H9 (cell line): ENCODE data around the gene TLE5. TPM values are rescaled to one million over a fixed set of nuclear protein-coding genes. Genes with fewer than 3 reads are reported as not detected.

Experiments
- DNase-seq: peaks from one replicate; pipeline ENCODE4 v3.0.0-alpha.2; 2017
- H2AFZ ChIP-seq: one replicate; pipeline ENCODE4 v1.6.1; 2013; ENCODE audit warnings: mild to moderate bottlenecking, low read length, control low read depth, moderate library complexity
- H2AK5ac ChIP-seq: 2 replicates; pipeline ENCODE4 v1.6.1; 2013; ENCODE audit warnings: low read length, control low read depth, mixed read lengths; ENCODE audit not compliant: insufficient read length
- H2BK120ac ChIP-seq: one replicate; pipeline ENCODE4 v1.6.1; 2013; ENCODE audit warnings: low read depth, mild to moderate bottlenecking, low read length, control low read depth, inconsistent platforms; ENCODE audit not compliant: poor library complexity, severe bottlenecking
- H2BK12ac ChIP-seq: 2 replicates; pipeline ENCODE4 v1.6.1; 2013; ENCODE audit warnings: low read length, control low read depth, mixed read lengths, low read depth; ENCODE audit not compliant: insufficient read length
- H2BK15ac ChIP-seq: 2 replicates; pipeline ENCODE4 v1.6.1; 2013; ENCODE audit warnings: low read depth, low read length, control low read depth
- H2BK20ac ChIP-seq: one replicate; pipeline ENCODE4 v1.6.1; 2013; ENCODE audit warnings: low read depth, mild to moderate bottlenecking, low read length, control low read depth, inconsistent platforms; ENCODE audit not compliant: poor library complexity, severe bottlenecking
- H2BK5ac ChIP-seq: 2 replicates; pipeline ENCODE4 v1.6.1; 2013; ENCODE audit warnings: low read length, control low read depth, mixed read lengths; ENCODE audit not compliant: insufficient read length
- H3K14ac ChIP-seq: 2 replicates; pipeline ENCODE4 v1.6.1; 2013; ENCODE audit warnings: low read length, control low read depth; ENCODE audit not compliant: insufficient read depth
- H3K18ac ChIP-seq: 2 replicates; pipeline ENCODE4 v1.6.1; 2013; ENCODE audit warnings: low read depth, mild to moderate bottlenecking, mixed read lengths, low read length, control low read depth; ENCODE audit not compliant: insufficient read length
- H3K23ac ChIP-seq: 2 replicates; pipeline ENCODE4 v1.6.1; 2013; ENCODE audit warnings: low read length, control low read depth, mixed read lengths, low read depth; ENCODE audit not compliant: insufficient read length
- H3K23me2 ChIP-seq: 2 replicates; pipeline ENCODE4 v1.6.1; 2013; ENCODE audit warnings: low read depth, mild to moderate bottlenecking, mixed read lengths, low read length, control low read depth; ENCODE audit not compliant: insufficient read length, poor library complexity, severe bottlenecking
- H3K27ac ChIP-seq: 2 replicates; pipeline ENCODE4 v1.5.1; 2013; ENCODE audit warnings: low read length, control low read depth, mixed read lengths, low read depth; ENCODE audit not compliant: insufficient read length
- H3K27me3 ChIP-seq: 2 replicates; pipeline ENCODE4 v1.6.1; 2013; ENCODE audit warnings: low read length, control low read depth, inconsistent platforms; ENCODE audit not compliant: insufficient read depth
- H3K4ac ChIP-seq: 2 replicates; pipeline ENCODE4 v1.6.1; 2013; ENCODE audit warnings: low read depth, mild to moderate bottlenecking, control low read depth, inconsistent platforms, low read length, moderate library complexity
- H3K4me1 ChIP-seq: 2 replicates; pipeline ENCODE4 v1.6.1; 2013; ENCODE audit warnings: low read length, control low read depth, inconsistent platforms; ENCODE audit not compliant: insufficient read depth
- H3K4me2 ChIP-seq: 2 replicates; pipeline ENCODE4 v1.6.1; 2013; ENCODE audit warnings: low read length, control low read depth, mixed read lengths; ENCODE audit not compliant: insufficient read length, insufficient read depth
- H3K56ac ChIP-seq: 2 replicates; pipeline ENCODE4 v1.6.1; 2013; ENCODE audit warnings: low read depth, mild to moderate bottlenecking, mixed read lengths, low read length, control low read depth; ENCODE audit not compliant: insufficient read length
- H3K79me1 ChIP-seq: 2 replicates; pipeline ENCODE4 v1.6.1; 2013; ENCODE audit warnings: low read depth, mild to moderate bottlenecking, moderate library complexity, low read length, control low read depth, inconsistent platforms; ENCODE audit not compliant: insufficient read depth, poor library complexity, severe bottlenecking
- H3K79me2 ChIP-seq: 2 replicates; pipeline ENCODE4 v1.6.1; 2013; ENCODE audit warnings: low read length, control low read depth, inconsistent platforms; ENCODE audit not compliant: insufficient read depth
- H3K9ac ChIP-seq: 2 replicates; pipeline ENCODE4 v1.6.1; 2013; ENCODE audit warnings: low read length, control low read depth, mixed read lengths; ENCODE audit not compliant: insufficient read length; ENCODE audit errors: extremely low read depth
- H3K9me3 ChIP-seq: one replicate; pipeline ENCODE4 v1.6.1; 2013; ENCODE audit warnings: low read depth, low read length, inconsistent platforms; ENCODE audit not compliant: control insufficient read depth
- H3T11ph ChIP-seq: one replicate; pipeline ENCODE4 v1.6.1; 2013; ENCODE audit warnings: mild to moderate bottlenecking, low read length, control low read depth, inconsistent platforms
- H4K20me1 ChIP-seq: one replicate; pipeline ENCODE4 v1.6.1; 2013; ENCODE audit not compliant: control insufficient read depth, insufficient read length, insufficient read depth
- H4K5ac ChIP-seq: 2 replicates; pipeline ENCODE4 v1.6.1; 2013; ENCODE audit warnings: low read depth, mild to moderate bottlenecking, mixed read lengths, low read length, control low read depth; ENCODE audit not compliant: insufficient read length
- H4K8ac ChIP-seq: replicated peaks from 2 replicates; pipeline ENCODE4 v1.6.1; 2013; ENCODE audit warnings: low read length, control low read depth, mixed read lengths, low read depth; ENCODE audit not compliant: insufficient read length
- H4K91ac ChIP-seq: 2 replicates; pipeline ENCODE4 v1.6.1; 2013; ENCODE audit warnings: low read depth, mild to moderate bottlenecking, moderate library complexity, mixed read lengths, low read length, control low read depth; ENCODE audit not compliant: insufficient read length
- H3K27ac Mint-ChIP-seq, 3 experiments: 2 replicates in 2 of 3; 3 replicates in 1 of 3; pipeline ENCODE4 v1.8.0; 2020 to 2021; ENCODE audit warnings: mixed read lengths in 3 of 3, mild to moderate bottlenecking in 1 of 3, moderate library complexity in 1 of 3
- H3K27me3 Mint-ChIP-seq: 2 replicates; pipeline ENCODE4 v1.8.0; 2021; ENCODE audit warnings: low read depth, mild to moderate bottlenecking, moderate library complexity, mixed read lengths
- H3K36me3 Mint-ChIP-seq, 3 experiments: 2 replicates in 2 of 3; 3 replicates in 1 of 3; pipeline ENCODE4 v1.8.0; 2020 to 2021; ENCODE audit warnings: low read depth in 3 of 3, mixed read lengths in 3 of 3; ENCODE audit not compliant: insufficient read depth in 1 of 3
- H3K4me1 Mint-ChIP-seq, 2 experiments: 2 replicates each; pipeline ENCODE4 v1.8.0; 2020; ENCODE audit warnings: mixed read lengths in 2 of 2
- H3K4me3 Mint-ChIP-seq, 2 experiments: 2 replicates in 1 of 2; 3 replicates in 1 of 2; pipeline ENCODE4 v1.8.0; 2020 to 2021; ENCODE audit warnings: mild to moderate bottlenecking in 2 of 2, mixed read lengths in 2 of 2, moderate library complexity in 1 of 2
- H3K9me3 Mint-ChIP-seq, 2 experiments: 2 replicates in 1 of 2; 3 replicates in 1 of 2; pipeline ENCODE4 v1.8.0; 2020; ENCODE audit warnings: mild to moderate bottlenecking in 2 of 2, mixed read lengths in 2 of 2, moderate library complexity in 1 of 2
- CTCF ChIP-seq: fragments of 200-600 bp; sonication (generic); conservative IDR thresholded peaks from 3 replicates; pipeline ENCODE4 v1.8.0; 2021; ENCODE audit warnings: antibody characterized with exemption, mild to moderate bottlenecking
- WGBS: extraction: QIAGEN DNeasy Blood & Tissue Kit; methylation state at CpG from one replicate; pipeline ENCODE4 v1.1.7; 2013; ENCODE audit warnings: missing lambda C conversion rate, low lambda C conversion rate, mixed read lengths; ENCODE audit not compliant: insufficient read length; ENCODE audit errors: extremely low coverage; 5-methylcytosine and 5-hydroxymethylcytosine counted together
- total RNA-seq: library from RNA; stranded (reverse); gene quantifications from 2 replicates; pipeline ENCODE4 v1.2.1, GENCODE V29; 2021

The TLE5 gene
- total RNA-seq, 1 experiment from 2014 or later: 221 TPM

GRCh38 chr19:3042621-3043267, 19.6 kb downstream of the TLE5 start:
- Histone ChIP-seq H3K27me3 (no peaks in the 10 kb centered on the region), H3K4ac (no peak overlapping the region), H2BK5ac (no peak overlapping the region), H3K18ac (no peak overlapping the region), H3K4me2 (peak overlapping the region; percentile 50), H2BK120ac (peak overlapping the region; percentile 36), H3K23ac (no peak overlapping the region), H4K5ac (no peak overlapping the region), H3K79me2 (no peaks in the 10 kb centered on the region), H3K27ac (no peak overlapping the region), H4K91ac (no peak overlapping the region), H3K9ac (no peak overlapping the region), H2BK20ac (no peak overlapping the region), H2BK12ac (no peak overlapping the region), H3K79me1 (no peaks in the 10 kb centered on the region), H3K9me3 (no peaks in the 10 kb centered on the region), H3K23me2 (peaks cover 9% of the 10 kb centered on the region), H2AFZ (no peak overlapping the region), H3K14ac (no peak overlapping the region), H4K20me1 (no peaks in the 10 kb centered on the region), H3T11ph (no peak overlapping the region), H2AK5ac (no peak overlapping the region), H3K4me1 (peaks cover 3% of the 10 kb centered on the region; the same call in 1 of the 2 replicates), H3K56ac (no peak overlapping the region), H2BK15ac (no peak overlapping the region), H4K8ac (no peak overlapping the region)
- Mint-ChIP-seq H3K4me3 (peak overlapping the region; percentile 1 to 59; a peak in 4 of 5 replicates), H3K36me3 (no peaks in the 10 kb centered on the region), H3K4me1 (peaks cover 21 to 40% of the 10 kb centered on the region in 2 experiments), H3K9me3 (peaks cover 0 to 7% of the 10 kb centered on the region in 2 experiments; a peak in 2 of 5 replicates), H3K27me3 (peaks cover 69% of the 10 kb centered on the region), H3K27ac (peak overlapping the region in 1 of 3 experiments; percentile 66; a peak in 2 of 7 replicates)
- no CpG with 5 or more reads among the region's 15 CpGs for WGBS
- no peak for TF ChIP-seq CTCF
- no peak for DNase-seq
